ENCODE measurements around the gene KRTAP10-5. TPM values are rescaled to one million over a fixed set of nuclear protein-coding genes. Genes with fewer than 3 reads are reported as not detected.
"Not testable (repeated sequence)": the region's sequence is repeated elsewhere in the genome, so short reads cannot be mapped to it uniquely, and the experiment has no call there.

Gene KRTAP10-5
- polyA plus RNA-seq, 6 donors from 2014 or later: not detected

- Mint-ChIP-seq H3K27ac (peak overlapping the region in 2 of 6 donors; percentile 7 to 12), H3K4me1 (no peaks in the 10 kb centered on the region), H3K9me3 (peaks cover 4 to 10% (median 5%) of the 10 kb centered on the region in 7 donors), H3K27me3 (peaks cover 9 to 42% (median 41%) of the 10 kb centered on the region in 3 donors), H3K36me3 (peaks cover 0 to 9% of the 10 kb centered on the region in 2 donors), H3K4me3 (no peak overlapping the region)
- ATAC-seq (ENCODE audit: low read depth in 2 of 2): no peak
- no peak for DNase-seq
These were observed 13.4 kb upstream of the KRTAP10-5 start for GRCh38 chr21:44593598-44594405.

GRCh38 chr21:44592446-44593311 lies 12.3 kb upstream of the KRTAP10-5 start, which contains the start of gene KRTAP10-6:
TSS of gene KRTAP10-6 (minus strand) at chr21:44592505. CDS start at chr21:44592484, 21 bp downstream.
- Mint-ChIP-seq H3K4me1 (no peaks in the 10 kb centered on the region), H3K36me3 (no peaks in the 10 kb centered on the region), H3K27ac (no peak within 1 kb of the TSS), H3K4me3 (no peak within 1 kb of the TSS), H3K9me3 (peaks cover 0 to 2% (median 0%) of the 10 kb centered on the region in 7 donors), H3K27me3 (peaks cover 3 to 38% (median 30%) of the 10 kb centered on the region in 3 donors)
- no peak for ATAC-seq (ENCODE audit: low read depth in 2 of 2)
- DNase-seq: no peak

DNA sequence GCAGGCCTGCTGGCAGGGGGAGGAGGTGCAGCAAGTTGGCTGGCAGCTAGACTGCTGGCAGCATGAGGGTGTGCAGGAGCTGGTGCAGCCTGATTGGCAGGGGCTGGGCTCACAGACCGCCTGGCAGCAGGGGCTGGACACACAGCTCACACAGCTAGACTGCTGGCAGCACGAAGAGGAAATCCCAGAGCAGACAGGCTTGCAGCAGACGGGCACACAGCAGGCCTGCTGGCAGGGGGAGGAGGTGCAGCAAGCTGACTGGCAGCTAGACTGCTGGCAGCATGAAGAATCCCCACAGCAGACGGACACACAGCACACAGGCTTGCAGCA lies 11.4 kb upstream of the KRTAP10-5 start:
- H3K4me1 Mint-ChIP-seq; H3K9me3 Mint-ChIP-seq; H3K27ac Mint-ChIP-seq; DNase-seq; H3K36me3 Mint-ChIP-seq; H3K4me3 Mint-ChIP-seq; ATAC-seq (ENCODE audit: low read depth in 2 of 2): not testable (repeated sequence)
- H3K27me3 Mint-ChIP-seq: peaks cover 12 to 46% (median 34%) of the 10 kb centered on the region in 3 donors

GRCh38 chr21:44590897-44591800 lies 10.7 kb upstream of the KRTAP10-5 start:
- not testable (repeated sequence) for H3K36me3 Mint-ChIP-seq; ATAC-seq (ENCODE audit: low read depth in 2 of 2); H3K9me3 Mint-ChIP-seq; DNase-seq; H3K27ac Mint-ChIP-seq; H3K4me1 Mint-ChIP-seq; H3K4me3 Mint-ChIP-seq
- H3K27me3 Mint-ChIP-seq: peaks cover 17 to 52% (median 40%) of the 10 kb centered on the region in 3 donors

GRCh38 chr21:44590311-44590721 lies 9.9 kb upstream of the KRTAP10-5 start:
- H3K27me3 Mint-ChIP-seq: peaks cover 25 to 60% (median 48%) of the 10 kb centered on the region in 3 donors
- no peak overlapping the region for H3K4me3 Mint-ChIP-seq
- H3K9me3 Mint-ChIP-seq: peaks cover 0 to 5% (median 2%) of the 10 kb centered on the region in 7 donors
- DNase-seq (no peak), ATAC-seq (ENCODE audit: low read depth in 2 of 2) (no peak)
- no peak overlapping the region for H3K27ac Mint-ChIP-seq
- H3K4me1 Mint-ChIP-seq: no peaks in the 10 kb centered on the region
- peaks cover 0 to 7% of the 10 kb centered on the region in 2 donors for H3K36me3 Mint-ChIP-seq

- H3K4me3 Mint-ChIP-seq: no peak overlapping the region
- DNase-seq: no peak
- no peaks in the 10 kb centered on the region for H3K4me1 Mint-ChIP-seq
- H3K27me3 Mint-ChIP-seq: peaks cover 28 to 64% (median 54%) of the 10 kb centered on the region in 3 donors
- H3K27ac Mint-ChIP-seq: no peak overlapping the region
- peaks cover 0 to 7% (median 2%) of the 10 kb centered on the region in 7 donors for H3K9me3 Mint-ChIP-seq
- peaks cover 0 to 10% of the 10 kb centered on the region in 2 donors for H3K36me3 Mint-ChIP-seq
- ATAC-seq (ENCODE audit: low read depth in 2 of 2): no peak
These were observed 9.3 kb upstream of the KRTAP10-5 start for GRCh38 chr21:44589586-44590305.

- H3K27me3 Mint-ChIP-seq: peaks cover 33 to 71% (median 60%) of the 10 kb centered on the region in 3 donors
- no peak overlapping the region for H3K4me3 Mint-ChIP-seq
- H3K9me3 Mint-ChIP-seq: peaks cover 0 to 7% (median 4%) of the 10 kb centered on the region in 7 donors
These were observed 8.7 kb upstream of the KRTAP10-5 start for GRCh38 chr21:44589094-44589493.

DNA sequence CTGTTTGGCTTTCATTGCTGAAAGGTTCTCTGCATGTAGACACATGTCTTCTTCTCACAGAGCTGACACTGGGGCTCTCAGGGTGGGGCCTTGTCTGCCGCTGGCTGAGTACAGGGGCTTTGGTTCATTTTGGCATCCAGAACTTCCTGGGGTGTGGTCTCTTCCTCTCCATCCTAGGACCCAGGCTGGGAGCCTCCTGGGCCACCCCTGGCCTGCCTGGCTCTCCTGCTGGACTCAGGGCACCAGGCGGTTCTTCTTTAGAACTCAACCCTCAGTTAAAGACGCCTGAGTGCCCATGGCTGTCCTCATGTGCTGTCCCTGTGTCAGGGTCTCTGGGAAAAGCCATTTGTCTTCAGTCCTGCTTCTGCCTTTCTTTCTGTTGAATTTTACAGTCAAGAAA lies 5.5 kb upstream of the KRTAP10-5 start:
- H3K9me3 Mint-ChIP-seq: peaks cover 11 to 32% (median 25%) of the 10 kb centered on the region in 7 donors
- peaks cover 9 to 34% of the 10 kb centered on the region in 2 donors for H3K36me3 Mint-ChIP-seq
- H3K4me3 Mint-ChIP-seq: no peak overlapping the region
- peaks cover 34 to 66% (median 64%) of the 10 kb centered on the region in 3 donors for H3K27me3 Mint-ChIP-seq
- H3K4me1 Mint-ChIP-seq: no peaks in the 10 kb centered on the region
- DNase-seq (no peak), ATAC-seq (ENCODE audit: low read depth in 2 of 2) (no peak)
- no peak overlapping the region for H3K27ac Mint-ChIP-seq

More at GRCh38 chr21:44589094-44589493, 8.7 kb upstream of the KRTAP10-5 start:
- Mint-ChIP-seq H3K4me1 (no peaks in the 10 kb centered on the region), H3K36me3 (peaks cover 0 to 10% of the 10 kb centered on the region in 2 donors), H3K27ac (no peak overlapping the region)
- no peak for ATAC-seq (ENCODE audit: low read depth in 2 of 2)
- no peak for DNase-seq

DNA sequence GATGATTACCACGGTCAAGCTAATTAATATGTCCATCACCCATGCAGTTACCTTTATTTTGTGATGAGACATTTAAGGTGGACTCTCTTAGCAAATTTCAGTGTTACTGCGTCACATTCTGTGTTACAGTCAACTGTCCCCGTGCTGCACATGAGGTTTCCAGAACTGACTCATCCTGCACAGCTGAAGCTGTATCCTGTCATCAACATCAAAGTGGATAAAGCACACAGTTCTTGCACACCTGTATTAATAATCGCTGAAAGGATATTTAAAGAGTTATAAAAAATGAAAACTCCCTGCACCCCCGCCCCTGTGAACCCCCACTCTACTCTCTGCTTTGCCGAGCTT lies 3.4 kb upstream of the KRTAP10-5 start:
- DNase-seq: no peak
- no peak overlapping the region for H3K27ac Mint-ChIP-seq
- H3K27me3 Mint-ChIP-seq: peaks cover 31 to 69% (median 66%) of the 10 kb centered on the region in 3 donors
- no peak for ATAC-seq (ENCODE audit: low read depth in 2 of 2)
- peaks cover 14 to 55% of the 10 kb centered on the region in 2 donors for H3K36me3 Mint-ChIP-seq
- no peak overlapping the region for H3K4me3 Mint-ChIP-seq
- H3K4me1 Mint-ChIP-seq: no peaks in the 10 kb centered on the region
- peaks cover 22 to 43% (median 36%) of the 10 kb centered on the region in 7 donors for H3K9me3 Mint-ChIP-seq

- Mint-ChIP-seq H3K9me3 (peaks cover 22 to 46% (median 37%) of the 10 kb centered on the region in 7 donors), H3K27me3 (peaks cover 31 to 69% (median 69%) of the 10 kb centered on the region in 3 donors), H3K4me3 (no peak overlapping the region), H3K27ac (peak overlapping the region in 1 of 6 donors; percentile 35), H3K4me1 (no peaks in the 10 kb centered on the region), H3K36me3 (peaks cover 15 to 56% of the 10 kb centered on the region in 2 donors)
- ATAC-seq (ENCODE audit: low read depth in 2 of 2): no peak
- DNase-seq: no peak
These were observed 2.8 kb upstream of the KRTAP10-5 start for GRCh38 chr21:44583089-44583799.

DNA sequence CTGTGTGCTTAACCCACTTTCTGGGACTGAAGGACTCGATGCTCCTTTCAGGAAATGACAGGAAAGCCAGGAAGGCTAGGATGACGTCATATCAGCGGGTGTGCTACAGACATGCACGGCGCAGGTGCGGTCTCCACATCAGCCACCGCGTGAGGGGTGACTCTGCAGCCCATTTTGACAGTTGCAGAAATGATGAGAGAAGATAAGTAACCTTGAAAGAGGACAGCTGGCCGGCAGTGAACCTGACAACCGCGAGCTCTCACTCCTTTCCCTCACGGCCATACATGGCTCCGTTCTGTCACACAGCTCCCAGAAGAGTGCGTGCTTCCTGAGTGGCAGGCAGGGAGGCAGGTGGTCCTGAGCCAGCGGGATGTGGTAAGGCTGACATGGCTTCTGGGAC lies 1.7 kb upstream of the KRTAP10-5 start:
- DNase-seq (no peak), ATAC-seq (ENCODE audit: low read depth in 2 of 2) (no peak)
- H3K4me3 Mint-ChIP-seq: no peak overlapping the region
- peaks cover 23 to 58% (median 48%) of the 10 kb centered on the region in 7 donors for H3K9me3 Mint-ChIP-seq
- H3K27me3 Mint-ChIP-seq: peaks cover 25 to 64% (median 61%) of the 10 kb centered on the region in 3 donors
- no peak overlapping the region for H3K27ac Mint-ChIP-seq
- no peaks in the 10 kb centered on the region for H3K4me1 Mint-ChIP-seq
- H3K36me3 Mint-ChIP-seq: peaks cover 20 to 68% of the 10 kb centered on the region in 2 donors

DNA sequence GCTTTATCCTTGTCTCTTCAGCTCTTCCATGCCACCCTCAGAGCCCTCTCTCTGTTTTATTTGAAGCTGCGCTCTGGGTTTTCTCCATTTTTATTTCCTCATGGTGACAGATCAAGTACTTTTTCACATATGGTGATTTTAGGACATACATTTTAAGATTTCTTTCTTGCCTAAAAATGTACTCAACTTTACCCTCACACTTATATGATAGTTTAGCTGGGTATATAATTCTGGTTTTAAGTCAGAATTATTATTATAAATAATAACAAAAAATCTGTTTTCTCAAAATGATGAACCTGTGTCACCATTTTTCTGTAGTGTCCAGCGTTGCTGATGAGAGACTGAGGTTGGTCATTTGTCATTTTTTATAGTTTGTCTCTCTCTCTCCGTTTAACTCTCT lies 754 bp upstream of the KRTAP10-5 start:
- H3K27me3 Mint-ChIP-seq: peaks cover 17 to 56% (median 52%) of the 10 kb centered on the region in 3 donors
- peaks cover 25 to 64% (median 54%) of the 10 kb centered on the region in 7 donors for H3K9me3 Mint-ChIP-seq
- no peak overlapping the region for H3K4me3 Mint-ChIP-seq
- no peaks in the 10 kb centered on the region for H3K4me1 Mint-ChIP-seq
- H3K27ac Mint-ChIP-seq: no peak overlapping the region
- ATAC-seq (ENCODE audit: low read depth in 2 of 2) (no peak), DNase-seq (no peak)
- peaks cover 20 to 74% of the 10 kb centered on the region in 2 donors for H3K36me3 Mint-ChIP-seq
